ENCODE measurements around the gene RASGRP2.

Gene RASGRP2

DNA sequence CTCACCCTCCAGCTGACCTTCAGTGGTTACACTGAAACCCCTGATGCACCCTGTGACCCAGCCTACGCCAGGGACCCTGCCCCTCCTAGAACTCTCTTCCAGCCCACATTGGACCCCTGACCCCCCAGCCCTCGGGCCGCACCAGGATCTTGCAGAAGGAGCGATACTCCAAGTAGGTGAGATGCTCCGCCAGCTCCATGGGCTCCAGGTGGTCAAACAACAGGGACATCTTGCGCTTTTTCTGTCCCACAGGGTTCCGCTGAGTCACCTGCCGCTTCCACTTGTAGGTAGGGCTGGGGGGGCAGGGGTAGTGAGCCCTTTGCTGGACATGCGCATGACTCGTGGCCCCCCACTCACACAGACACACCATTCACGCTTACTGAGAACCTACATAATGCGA lies 4.1 kb downstream of the RASGRP2 start:
- no peak for DNase-seq (ENCODE audit: low spot score)

DNA sequence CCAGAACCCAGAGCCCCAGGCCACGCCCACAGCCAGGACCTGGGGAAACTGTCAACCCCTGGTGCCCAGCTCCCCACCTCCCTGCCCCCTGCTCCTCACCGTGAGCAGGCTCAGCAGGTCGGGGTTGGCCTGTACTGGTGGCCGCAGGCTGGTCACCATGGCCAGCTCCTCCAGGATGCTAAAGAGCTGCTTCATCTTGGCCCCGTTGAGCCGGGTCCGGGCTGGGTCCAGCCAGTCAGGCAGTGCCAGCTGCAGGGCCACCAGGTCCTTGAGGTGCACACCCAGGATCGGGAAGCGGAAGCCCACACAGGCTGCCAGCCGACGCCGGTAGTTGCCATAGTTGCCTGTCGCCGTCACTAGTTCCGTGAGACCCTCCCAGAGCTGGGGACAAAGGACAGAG lies 7.3 kb downstream of the RASGRP2 start:
- DNase-seq (ENCODE audit: low spot score) = no peak

DNA sequence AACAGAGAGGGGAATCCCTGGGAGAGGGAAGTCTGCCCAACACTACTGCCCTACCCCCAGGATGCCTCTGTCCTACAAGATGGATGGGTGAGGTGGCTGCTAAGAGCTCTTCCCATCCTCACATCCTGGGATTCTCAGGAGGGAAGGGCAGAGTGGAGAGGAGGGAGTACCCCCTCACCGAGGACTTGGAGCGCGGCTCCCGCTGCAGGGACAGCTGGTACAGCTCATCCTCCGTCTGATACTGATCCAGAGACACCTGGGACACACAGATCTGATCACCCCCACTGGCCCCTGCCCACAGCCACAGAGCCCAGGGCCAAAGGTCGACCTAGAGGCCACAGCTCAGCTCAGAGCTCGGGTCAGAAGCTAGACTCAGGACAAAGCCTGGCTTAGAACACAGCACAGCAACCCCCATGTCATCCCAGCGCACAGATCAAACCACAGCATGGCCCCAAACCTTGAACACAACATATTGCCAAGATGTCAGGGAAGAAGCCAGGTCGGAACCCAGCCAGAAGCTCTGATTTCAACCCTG lies 8.2 kb downstream of the RASGRP2 start:
- DNase-seq (ENCODE audit: low spot score) = no peak

DNA sequence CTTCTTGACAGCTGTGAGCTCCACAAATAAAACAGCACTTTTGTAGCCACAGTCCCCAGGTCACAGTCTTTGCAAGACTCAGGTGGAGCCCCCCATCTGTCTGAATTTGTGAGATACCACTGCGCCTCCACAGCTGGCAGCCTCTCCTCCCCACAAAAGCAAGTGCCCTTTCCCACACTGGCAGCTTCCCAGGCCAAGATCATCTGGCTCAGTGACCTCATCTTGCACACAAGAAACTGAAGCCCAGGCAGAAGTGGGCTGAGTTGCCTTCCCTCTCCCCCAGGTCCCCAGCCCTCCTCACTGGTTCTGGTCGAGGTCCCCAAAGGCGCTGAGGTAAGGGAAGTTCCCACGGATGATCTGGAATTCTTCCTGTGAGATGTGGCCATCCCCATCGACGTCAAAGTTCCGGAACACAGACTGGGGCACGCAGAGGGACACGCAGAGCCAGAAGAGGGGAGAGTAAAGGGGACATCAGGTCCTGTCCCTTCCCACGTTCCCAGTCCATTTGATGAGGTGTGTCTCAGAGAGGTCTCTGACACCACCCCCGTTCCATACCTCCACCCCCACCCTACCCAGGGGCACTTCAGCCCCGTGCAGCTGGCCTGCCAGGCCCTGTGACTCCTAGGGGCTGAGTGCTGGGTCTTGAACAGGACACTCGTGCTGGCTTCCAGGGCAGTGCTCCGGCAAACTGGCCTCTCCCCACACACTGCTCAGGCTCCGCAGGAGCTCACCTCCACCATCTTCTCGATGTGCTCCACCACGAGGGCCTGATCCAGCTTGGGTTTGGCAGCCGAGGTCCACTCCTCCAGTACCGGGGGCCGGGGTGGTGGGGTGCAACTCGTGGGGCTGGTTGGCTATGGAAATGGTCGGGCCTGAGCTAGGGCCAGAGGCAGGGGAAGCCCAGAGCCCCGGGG lies 8.9 kb downstream of the RASGRP2 start:
- DNase-seq (ENCODE audit: low spot score) = no peak

DNA sequence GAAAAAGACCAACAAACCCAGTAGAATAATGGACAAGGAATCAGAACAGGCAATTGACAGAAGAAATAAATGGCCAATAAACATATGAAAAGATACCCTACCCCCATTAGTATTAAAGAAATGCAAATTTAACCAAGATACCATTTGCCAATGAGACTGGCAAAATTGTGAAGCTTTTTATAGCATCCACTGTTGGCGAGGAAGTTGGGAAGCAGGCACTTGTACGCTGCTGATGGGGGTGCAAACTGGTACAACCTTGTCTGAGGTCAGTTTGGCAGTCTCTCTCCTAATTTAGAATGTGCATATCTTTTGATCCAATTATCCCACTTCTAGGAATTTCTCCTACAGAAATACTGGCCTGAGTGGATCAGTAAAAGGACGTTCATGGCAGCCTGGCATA lies 12.3 kb downstream of the RASGRP2 start:
- DNase-seq (ENCODE audit: low spot score) = no peak

DNA sequence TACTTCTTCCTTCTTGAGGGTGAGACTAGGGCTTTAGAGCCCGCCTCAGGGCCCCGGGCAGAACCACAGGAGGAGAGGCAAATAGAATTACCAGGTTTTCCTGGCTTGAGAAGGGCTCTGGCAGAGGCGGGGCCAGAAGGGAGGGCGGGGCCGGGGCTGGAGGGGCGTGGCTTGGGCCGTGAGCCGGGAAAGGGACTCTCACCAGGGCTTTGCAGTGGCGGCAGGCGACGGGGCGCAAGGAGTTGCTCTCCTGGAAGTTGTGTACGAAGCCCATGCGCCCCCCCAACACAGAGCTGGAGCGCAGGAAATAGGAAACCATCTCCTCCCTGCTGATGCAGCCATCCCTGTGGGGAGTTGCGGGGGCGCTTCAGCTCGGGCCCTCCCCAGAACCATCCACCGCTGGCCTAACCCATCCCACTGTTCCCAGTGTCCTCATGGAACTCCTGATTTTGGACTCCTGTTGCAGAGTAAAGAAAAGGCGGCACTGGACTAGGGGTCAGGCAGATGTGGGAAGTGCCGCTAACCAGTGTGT lies 14.0 kb downstream of the RASGRP2 start:
- peak; percentile 92 for DNase-seq (ENCODE audit: low spot score)

DNA sequence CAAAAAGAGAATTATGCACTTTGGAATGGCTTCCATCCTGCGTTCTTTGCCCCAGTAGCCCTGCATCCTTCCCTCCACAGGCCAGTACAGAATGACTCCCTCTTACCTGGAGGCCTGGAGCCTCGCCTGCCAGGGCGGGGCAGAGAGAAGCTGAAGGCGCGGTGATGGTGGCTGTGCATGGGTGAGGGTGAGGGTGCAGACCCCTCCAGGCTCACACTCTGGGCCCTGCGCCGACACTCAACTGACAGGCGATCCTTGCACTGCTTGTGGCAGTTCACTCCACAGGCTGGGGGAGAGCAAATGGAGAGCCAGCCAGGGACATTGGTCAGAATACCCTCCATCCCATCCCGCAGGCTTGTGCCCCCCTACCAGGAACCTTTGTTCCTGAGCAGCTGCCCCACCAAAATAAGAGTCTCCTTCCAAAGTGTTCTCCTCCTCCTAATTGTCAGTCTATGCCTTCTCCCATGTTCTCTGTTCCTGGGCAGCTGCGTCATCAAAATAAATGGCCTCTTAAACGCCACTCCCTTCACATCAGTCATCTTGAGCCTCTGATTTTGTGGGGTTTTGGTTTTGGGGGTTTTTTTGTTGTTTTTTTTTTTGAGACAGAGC lies 15.1 kb downstream of the RASGRP2 start:
- no peak for DNase-seq (ENCODE audit: low spot score)

DNA sequence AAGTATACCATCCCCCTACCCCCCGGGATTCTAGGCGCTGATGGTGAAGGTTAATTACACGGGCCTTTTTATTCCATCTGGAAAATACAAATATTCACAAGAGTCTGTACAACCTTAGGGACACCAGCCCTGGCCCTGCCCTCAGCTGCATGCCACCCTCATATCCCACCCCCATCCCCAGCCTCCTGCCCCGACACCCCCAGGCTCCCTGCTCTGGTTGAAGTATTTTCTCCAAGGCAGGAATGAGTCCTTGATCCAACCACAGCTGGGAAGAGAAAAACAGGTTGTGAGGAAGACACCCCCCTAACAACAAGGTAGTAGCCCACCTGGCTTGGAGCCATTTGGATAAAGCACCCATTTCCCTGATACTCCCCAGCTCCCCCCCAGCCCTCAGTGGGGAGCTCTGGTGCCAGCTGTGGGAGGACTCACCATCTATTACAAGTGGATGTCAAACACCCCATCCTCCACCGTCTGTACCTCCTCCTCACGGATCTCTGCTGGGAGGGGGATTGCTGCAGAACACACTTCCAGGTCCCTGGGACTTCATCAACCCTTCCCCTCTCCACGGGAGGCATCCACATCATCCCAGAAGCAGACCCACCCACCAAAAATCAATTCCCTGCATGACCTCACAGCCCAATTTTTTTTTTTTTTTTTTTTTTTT lies 16.9 kb downstream of the RASGRP2 start:
- DNase-seq (ENCODE audit: low spot score) = no peak

DNA sequence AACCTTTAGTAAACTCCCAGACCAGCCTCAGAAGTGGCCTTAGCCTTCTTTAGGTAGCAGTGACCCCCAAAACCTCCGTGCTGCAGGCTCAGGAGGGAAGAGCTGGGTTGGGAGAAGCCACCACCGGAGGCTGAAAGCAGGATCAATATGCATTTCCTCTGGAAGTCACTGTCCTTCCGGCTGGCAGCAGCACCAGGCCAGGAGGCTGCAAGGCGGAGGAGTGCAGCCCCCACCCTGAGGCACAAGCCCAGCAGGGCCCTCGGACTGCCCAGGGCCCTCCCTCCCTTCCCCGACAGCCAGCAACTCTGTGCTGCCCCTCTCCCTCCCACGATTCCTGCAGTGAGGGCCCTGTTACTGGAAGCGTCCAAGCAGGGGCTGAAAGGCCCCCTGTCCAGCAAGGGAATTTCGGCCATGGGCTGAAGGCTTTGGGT lies 17.7 kb downstream of the RASGRP2 start:
- peak; percentile 59 for DNase-seq (ENCODE audit: low spot score)

DNA sequence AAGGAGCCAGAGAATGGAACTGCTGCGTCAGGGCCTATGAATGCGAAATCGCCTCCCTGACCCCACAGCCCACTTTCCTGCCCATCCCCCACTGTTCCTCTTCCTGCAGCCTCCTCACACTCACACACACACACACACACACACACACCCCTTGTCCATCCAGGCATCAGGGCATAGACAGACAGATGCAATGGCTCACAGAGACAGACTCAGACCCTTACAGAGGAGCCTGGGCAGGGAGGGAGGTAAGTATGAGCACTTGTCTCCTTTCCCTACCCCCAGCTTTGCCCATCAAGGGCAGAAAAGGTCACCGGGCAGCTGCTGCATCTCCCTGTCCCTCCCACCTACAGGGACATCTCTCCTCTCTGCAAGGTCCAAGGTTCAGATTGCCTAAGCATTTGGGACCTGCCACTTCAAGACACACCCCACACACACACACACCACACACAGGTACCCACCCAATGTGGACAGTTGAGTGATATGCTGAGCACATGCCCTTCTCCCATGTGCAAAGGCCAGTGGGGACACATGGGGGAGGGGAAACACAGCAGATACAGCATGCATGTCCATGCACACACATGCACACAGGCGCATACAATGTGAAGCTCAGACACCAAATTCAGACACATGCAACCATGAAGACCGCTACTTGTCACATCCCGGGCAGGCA lies 18.9 kb downstream of the RASGRP2 start:
- peak; percentile 49 for DNase-seq (ENCODE audit: low spot score)

DNA sequence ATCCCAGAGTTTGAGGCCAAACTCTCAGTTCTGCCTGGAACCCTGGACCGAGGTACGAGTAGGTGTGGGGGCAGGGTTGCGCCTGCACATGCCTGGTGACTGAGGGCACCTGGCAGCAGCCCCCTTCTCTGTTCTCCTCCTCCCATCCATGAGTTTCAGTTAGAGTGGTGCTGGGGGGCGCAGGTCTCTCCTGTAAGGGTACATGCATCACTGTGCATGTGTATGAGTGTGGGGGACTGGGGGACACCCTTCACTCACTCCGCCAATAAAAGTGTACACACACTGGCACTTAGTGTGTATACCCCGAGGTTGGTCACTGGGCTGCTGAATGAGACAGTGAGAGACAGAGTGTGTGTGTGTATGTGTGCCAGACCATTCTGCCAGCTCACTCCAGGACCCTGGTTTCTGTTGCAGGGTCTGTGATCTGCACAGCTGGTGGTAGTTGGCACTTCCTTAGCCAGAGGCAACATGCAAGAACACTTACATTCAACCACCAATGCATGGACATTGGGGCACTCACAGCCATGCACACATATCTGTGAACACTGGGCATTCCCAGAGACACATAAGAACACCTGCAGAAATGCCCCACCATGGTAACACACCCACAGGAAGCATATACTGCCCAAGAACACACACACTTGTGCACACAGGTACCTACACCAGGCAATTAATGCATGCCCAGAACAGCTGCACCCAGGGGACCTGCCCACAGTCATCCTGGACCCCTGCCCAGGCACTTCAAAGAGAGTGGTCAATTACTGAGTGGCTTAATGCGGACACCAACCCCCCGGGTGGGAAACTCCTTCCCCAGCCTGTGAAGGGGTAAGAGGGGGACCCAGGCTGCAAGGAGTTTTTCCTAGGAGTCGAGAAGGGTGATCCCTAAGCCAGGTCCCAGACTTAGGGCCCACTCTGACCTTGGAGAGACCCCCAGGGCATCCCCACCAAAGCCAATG lies 19.8 kb downstream of the RASGRP2 start:
- DNase-seq (ENCODE audit: low spot score) = peak; percentile 49

DNA sequence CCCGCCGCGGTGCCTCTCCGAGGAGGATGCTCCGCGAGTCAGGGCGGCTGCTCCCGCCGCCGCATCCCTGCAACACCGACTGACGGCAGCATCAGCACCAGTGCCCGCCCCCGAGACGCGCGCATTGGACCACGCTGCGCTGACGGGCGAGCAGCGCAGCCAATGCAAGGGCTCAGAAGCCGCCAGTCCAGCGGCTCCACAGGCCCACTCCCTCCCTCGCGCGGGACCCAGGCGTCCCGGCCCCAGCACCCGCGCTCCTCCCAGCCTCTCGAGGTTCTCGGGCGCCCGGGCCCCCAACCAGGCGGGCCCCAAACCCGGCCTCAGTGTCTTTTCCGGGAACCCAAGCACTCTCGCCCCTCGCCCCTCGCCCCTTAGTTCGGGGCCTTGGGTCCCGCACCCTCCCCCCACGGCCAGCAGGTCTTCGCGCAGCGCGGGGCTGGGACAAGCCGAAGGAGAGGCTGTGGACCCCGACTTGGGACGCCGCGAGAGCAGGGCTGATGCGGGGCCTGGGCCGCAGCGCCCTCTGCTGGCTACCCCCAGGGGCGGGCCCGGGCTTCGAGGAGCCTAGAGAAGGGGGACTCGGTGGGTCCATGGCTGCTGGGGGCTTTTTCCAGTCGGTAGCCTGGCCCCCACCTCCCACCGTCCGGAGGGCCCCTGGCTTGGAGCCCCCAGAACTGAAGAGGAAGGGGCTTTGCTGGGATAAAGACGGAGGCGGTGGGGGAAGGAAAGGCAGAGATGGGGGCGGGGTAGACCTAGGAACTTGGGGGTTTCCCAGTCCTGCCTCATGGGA lies 20.6 kb downstream of the RASGRP2 start, which contains the start of gene NRXN2:
TSS of gene NRXN2 (minus strand) at position 81 of the 790 bp plus-strand sequence. CDS start 9,498 bp downstream, outside the sequence.
- peak; percentile 93 for DNase-seq (ENCODE audit: low spot score)

DNA sequence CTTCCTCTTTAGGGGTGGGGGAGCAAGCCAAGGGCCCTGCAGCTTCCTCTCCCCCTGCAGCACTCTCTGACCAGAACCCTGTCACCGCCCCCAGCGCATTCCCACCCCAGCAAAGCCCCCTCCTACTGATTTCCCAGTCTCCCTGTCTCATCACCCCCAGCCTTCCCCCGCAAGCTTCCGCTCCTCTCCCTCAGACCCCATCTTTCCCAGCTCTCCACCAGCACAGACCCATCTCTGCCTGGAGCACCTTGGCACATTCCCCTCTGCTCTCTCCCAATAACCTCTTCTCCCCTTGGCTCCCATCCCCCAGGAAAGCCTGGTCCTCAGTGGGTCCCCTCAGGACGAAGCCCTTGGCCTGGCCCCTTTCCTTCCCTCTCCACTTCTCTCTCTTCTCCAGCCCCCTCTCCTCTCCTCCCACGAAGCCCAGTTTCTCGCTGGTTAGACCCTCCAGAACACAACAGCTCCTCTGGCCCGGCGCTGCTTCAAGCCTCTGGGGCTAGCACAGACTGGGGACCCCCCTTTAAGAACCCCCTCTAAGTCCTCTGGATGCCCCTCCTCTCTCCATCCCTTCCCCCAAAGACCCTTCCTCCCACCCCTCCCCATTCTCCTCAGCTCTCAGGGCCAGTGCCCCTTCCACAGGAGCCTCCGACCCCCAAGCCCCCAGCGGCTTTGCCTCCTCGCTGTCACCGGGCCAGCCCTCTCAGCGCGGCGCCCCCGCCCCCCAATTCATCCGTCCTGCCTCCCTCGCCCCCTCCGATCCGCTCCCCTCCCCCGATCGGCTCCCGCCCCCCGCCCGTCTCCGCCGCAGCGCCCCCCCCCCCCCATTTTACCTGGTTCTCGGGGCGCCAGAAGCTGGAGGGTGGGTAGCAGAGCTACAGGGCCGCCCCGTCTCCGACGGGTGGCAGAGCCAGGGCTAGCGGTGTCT lies 21.5 kb downstream of the RASGRP2 start:
- peak; percentile 54 for DNase-seq (ENCODE audit: low spot score)

DNA sequence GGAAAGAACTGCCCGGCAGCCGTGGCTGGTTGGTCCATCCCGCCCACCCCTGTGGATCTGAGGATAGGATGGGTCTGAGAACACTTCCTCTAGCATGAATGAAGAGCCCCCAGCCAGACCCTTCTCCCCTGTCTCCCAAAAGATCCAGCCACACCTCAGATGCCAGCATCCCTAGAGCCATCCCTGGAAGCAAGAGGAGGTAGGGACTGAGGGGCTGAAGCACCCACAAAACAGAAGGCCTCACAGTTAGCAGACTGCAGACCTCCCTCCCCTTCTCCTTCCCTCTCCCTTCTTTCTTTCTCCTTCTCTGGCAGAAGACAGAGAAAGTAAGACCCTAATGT lies 22.6 kb downstream of the RASGRP2 start:
- no peak for DNase-seq (ENCODE audit: low spot score)

DNA sequence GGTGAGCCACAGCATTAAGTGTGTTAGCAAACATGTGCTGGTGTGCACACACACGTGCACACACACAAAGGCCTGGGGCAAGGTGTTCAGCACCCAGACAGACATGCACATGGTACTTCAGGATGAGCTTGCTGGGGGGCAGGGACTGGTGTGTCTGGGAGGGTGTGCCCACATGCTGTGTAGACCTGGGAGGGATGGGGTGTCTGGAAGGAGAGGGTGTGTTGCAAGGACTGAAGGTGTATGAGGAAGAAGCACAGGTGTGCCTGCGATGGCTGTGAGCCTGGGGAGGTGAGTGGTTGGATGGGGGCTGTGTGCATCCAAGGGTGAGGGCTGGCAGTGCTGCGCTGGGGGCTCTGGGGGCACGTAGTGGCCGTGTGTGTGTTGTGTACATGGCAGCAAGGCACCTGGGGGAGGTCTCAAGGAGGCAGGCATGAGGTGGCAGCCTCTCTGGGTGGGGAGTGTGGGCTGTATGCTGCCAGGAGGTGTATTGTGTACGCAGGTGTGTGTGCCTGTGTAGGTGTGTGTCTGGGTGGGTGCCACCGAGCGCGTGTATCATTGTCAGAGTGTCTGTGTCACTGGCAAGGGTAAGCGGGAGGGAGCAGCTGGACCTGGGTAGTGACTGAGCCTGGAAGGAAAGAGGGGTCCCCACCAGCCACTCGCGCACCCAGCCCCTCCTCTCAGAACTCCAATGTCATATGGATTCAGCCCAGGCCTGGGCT lies 23.1 kb downstream of the RASGRP2 start:
- peak; percentile 42 for DNase-seq (ENCODE audit: low spot score)

DNA sequence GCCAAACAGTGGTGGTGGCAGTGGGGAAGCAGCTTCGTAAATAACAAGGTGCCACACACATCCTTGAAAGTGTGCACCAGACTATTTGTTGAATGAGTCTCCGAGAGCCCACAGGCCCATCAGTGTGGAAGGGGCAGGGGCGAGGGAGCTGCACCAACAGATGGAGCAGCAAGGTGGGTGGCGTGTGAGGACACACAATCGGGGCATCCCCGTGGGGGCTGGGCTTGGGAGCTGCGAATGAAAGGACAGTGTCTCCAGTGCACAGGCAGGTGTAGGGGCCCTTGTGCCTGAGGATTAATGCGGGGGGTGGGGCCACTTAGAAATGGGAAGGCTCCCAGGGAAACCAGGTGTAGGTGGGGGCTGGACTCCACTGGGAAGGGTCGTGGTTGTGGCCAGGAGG lies 23.8 kb downstream of the RASGRP2 start:
- no peak for DNase-seq (ENCODE audit: low spot score)

DNA sequence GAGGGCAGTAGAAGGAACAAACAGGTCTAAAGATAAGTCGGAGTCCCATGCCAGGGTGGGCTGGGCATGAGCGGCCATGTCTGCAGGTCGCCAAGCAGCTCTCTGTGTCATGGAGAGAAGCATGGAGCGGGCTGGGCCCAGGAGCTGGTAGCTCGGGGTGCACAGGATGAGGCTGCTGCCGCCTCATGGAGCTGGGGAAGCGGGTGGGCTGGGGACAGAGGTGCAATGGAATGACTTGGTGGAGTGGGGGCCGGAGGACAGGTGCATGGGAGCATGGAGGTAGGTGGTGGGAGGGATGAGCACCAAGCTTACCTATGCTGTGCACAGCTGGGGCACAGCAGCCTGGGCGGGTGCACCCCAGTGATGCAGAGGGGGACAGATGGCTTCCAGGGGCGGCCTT lies 24.5 kb downstream of the RASGRP2 start:
- no peak for DNase-seq (ENCODE audit: low spot score)

DNA sequence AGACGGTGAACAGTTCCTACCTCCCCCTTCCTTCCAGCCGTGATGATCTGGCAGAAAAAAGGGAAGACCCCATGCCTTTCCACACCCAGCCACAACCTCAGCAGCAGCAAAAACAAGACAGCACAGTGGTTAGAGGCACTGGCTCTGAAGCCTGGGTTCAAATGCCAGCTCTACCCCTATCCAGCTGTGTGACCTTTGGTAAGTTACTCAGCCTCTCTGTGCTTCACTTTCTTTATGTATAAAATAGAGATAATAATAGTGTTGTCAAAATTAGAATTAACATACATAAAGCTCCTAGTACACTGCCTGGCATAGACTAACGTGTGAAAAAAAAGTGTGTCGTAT lies 25.2 kb downstream of the RASGRP2 start:
- DNase-seq (ENCODE audit: low spot score) = no peak

All from ecto neural progenitor cell (in vitro differentiated cells).